ENCODE results near the gene CLDND1. TPM values are rescaled to one million over a fixed set of nuclear protein-coding genes. Genes with fewer than 3 reads are reported as not detected.

CLDND1 gene
- total and polyA plus RNA-seq, 10 of the 15 experiments (the other 5 are each of a cell fraction or from before 2014, with no cell fraction given): 97.8 to 225 (median 152) TPM

DNA sequence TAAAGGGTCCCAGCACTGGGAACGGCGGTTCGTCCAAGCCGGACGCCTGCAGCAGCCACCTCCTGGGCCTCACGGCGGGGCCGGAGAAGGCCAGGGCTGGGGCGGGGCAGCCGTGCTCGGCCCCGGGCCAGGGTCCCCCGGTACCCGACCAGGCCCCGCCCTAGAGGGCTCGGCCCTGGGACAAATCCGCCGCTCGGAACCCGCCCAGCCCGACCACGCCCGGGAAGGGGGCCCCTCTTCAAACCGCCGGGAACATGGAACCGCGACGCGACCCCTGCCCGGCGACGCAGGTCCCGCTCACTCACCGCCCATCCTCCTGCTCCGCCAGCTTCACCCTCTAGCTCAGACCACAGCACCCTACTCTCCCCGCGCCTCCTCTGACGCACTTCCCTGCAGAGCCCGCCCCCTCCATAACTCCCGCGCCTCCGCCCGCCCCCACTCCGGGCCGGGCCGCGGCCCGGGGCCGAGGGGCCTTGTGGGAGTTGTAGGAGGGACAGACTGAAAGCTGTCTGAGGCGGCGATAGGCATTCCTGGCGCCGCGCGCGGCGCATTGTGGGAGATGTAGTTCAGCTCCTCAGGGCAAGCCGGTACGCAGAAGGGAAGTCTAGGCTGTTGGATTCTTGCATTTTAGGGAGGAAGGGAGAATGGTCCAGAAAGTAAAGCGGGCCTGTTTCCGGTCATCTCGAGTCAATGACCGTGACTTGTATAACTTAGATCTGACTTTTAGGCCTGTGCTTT lies at the start of gene CLDND1 (continued):
- TF ChIP-seq SIN3A (IDR thresholded peaks at IDR 0.05; ENCODE audit: low read depth, low read length) (no peak), MEF2B (IDR thresholded peaks at IDR 0.05; ENCODE audit: partially characterized antibody, poor library complexity, severe bottlenecking) (peak; percentile 44), BHLHE40 (IDR thresholded peaks at IDR 0.05; ENCODE audit: borderline replicate concordance in 1 of 2, low read depth in 2 of 2, low read length in 1 of 2) (peak in 1 of 2 experiments; percentile 31; a peak in 2 of 4 replicates), NFXL1 (IDR thresholded peaks at IDR 0.05; ENCODE audit: borderline replicate concordance) (no peak), ETV6 (conservative IDR thresholded peaks at IDR 0.05 in 1 of 2, IDR thresholded peaks at IDR 0.05 in 1 of 2; ENCODE audit: borderline replicate concordance in 1 of 2, low read depth in 1 of 2) (no peak), RELA (IDR thresholded peaks at IDR 0.05; ENCODE audit: borderline replicate concordance, partially characterized antibody) (no peak), RB1 (IDR thresholded peaks at IDR 0.05; ENCODE audit: borderline replicate concordance) (no peak), POLR2AphosphoS2 (IDR thresholded peaks at IDR 0.05; ENCODE audit: low read depth, low read length) (peak; percentile 100), POLR2AphosphoS5 (IDR thresholded peaks at IDR 0.05; ENCODE audit: low read length) (peak; percentile 91), MYC (IDR thresholded peaks at IDR 0.05; ENCODE audit: insufficient read depth, insufficient read length, insufficient replicate concordance, low read length, severe bottlenecking) (no peak), HCFC1 (IDR thresholded peaks at IDR 0.05; ENCODE audit: low read length) (peak; percentile 93), RAD21 (IDR thresholded peaks at IDR 0.05; ENCODE audit: insufficient read depth, low read depth, low read length) (no peak), IRF4 (IDR thresholded peaks at IDR 0.05; ENCODE audit: low read depth, low read length) (no peak), PML (IDR thresholded peaks at IDR 0.05; ENCODE audit: low read length) (peak; percentile 97), NFIC (IDR thresholded peaks at IDR 0.05; ENCODE audit: low read depth, low read length) (peak; percentile 64; the same call in 1 of the 2 replicates), FOS (IDR thresholded peaks at IDR 0.05; ENCODE audit: borderline replicate concordance, extremely low read depth, insufficient read length) (no peak), RAD51 (IDR thresholded peaks at IDR 0.05) (no peak), CBX5 (IDR thresholded peaks at IDR 0.05; ENCODE audit: low read depth) (no peak; the same call in none of the 2 replicates), HDGF (IDR thresholded peaks at IDR 0.05) (peak; percentile 94; the same call in 1 of the 2 replicates), NRF1 (conservative IDR thresholded peaks at IDR 0.05; ENCODE audit: low read depth, low read length) (peak; percentile 26; the same call in 1 of the 2 replicates)
- TF ChIP-seq, protein P1, sequence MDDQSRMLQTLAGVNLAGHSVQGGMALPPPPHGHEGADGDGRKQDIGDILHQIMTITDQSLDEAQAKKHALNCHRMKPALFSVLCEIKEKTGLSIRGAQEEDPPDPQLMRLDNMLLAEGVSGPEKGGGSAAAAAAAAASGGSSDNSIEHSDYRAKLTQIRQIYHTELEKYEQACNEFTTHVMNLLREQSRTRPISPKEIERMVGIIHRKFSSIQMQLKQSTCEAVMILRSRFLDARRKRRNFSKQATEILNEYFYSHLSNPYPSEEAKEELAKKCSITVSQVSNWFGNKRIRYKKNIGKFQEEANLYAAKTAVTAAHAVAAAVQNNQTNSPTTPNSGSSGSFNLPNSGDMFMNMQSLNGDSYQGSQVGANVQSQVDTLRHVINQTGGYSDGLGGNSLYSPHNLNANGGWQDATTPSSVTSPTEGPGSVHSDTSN (IDR thresholded peaks at IDR 0.05; ENCODE audit: insufficient replicate concordance, low read depth, low read length): peak; percentile 2
- TF ChIP-seq, protein P2, sequence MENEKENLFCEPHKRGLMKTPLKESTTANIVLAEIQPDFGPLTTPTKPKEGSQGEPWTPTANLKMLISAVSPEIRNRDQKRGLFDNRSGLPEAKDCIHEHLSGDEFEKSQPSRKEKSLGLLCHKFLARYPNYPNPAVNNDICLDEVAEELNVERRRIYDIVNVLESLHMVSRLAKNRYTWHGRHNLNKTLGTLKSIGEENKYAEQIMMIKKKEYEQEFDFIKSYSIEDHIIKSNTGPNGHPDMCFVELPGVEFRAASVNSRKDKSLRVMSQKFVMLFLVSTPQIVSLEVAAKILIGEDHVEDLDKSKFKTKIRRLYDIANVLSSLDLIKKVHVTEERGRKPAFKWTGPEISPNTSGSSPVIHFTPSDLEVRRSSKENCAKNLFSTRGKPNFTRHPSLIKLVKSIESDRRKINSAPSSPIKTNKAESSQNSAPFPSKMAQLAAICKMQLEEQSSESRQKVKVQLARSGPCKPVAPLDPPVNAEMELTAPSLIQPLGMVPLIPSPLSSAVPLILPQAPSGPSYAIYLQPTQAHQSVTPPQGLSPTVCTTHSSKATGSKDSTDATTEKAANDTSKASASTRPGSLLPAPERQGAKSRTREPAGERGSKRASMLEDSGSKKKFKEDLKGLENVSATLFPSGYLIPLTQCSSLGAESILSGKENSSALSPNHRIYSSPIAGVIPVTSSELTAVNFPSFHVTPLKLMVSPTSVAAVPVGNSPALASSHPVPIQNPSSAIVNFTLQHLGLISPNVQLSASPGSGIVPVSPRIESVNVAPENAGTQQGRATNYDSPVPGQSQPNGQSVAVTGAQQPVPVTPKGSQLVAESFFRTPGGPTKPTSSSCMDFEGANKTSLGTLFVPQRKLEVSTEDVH (IDR thresholded peaks at IDR 0.05; ENCODE audit: low read depth, partially characterized antibody): no peak
